HUES64 (cell line): Measurements from ENCODE around the gene JUND.
A peak's percentile ranks its signal among the peaks of the same experiment; 100 is the strongest.

Experiments
- H3K27ac ChIP-seq: 2 replicates; pipeline ENCODE4 v1.7.0; 2013; ENCODE audit warnings: low read depth, low read length, inconsistent platforms
- H3K27me3 ChIP-seq: 2 replicates; pipeline ENCODE4 v1.6.1; 2013; ENCODE audit warnings: mild to moderate bottlenecking, low read length; ENCODE audit not compliant: insufficient read depth
- H3K36me3 ChIP-seq: 2 replicates; pipeline ENCODE4 v1.6.1; 2013; ENCODE audit warnings: mild to moderate bottlenecking, low read length; ENCODE audit not compliant: insufficient read depth
- H3K4me1 ChIP-seq: 2 replicates; pipeline ENCODE4 v1.6.1; 2013; ENCODE audit warnings: mild to moderate bottlenecking, low read length, moderate library complexity; ENCODE audit not compliant: insufficient read depth
- H3K4me3 ChIP-seq: 2 replicates; pipeline ENCODE4 v1.5.1; 2013; ENCODE audit warnings: mild to moderate bottlenecking, low read length, moderate library complexity
- H3K9ac ChIP-seq: 2 replicates; pipeline ENCODE4 v1.6.1; 2013; ENCODE audit warnings: mild to moderate bottlenecking, low read depth, low read length
- H3K9me3 ChIP-seq: 2 replicates; pipeline ENCODE4 v1.6.1; 2013; ENCODE audit warnings: low read depth, low read length; ENCODE audit not compliant: insufficient read depth
- WGBS: fragments of 150-250, 120-280 bp; methylation state at CpG from one replicate; pipeline ENCODE4 v1.1.7; 2013; ENCODE audit warnings: missing lambda C conversion rate; 5-methylcytosine and 5-hydroxymethylcytosine counted together

Gene JUND

GRCh38 chr19:18294467-18294864 is 13.0 kb upstream of the JUND start:
- H3K4me3 ChIP-seq = no peak overlapping the region
- H3K27ac ChIP-seq = no peak overlapping the region
- no peaks in the 10 kb centered on the region for H3K9me3 ChIP-seq
- 43% methylated on average over 9 of the region's 9 CpGs for WGBS
- H3K36me3 ChIP-seq = no peaks in the 10 kb centered on the region
- no peaks in the 10 kb centered on the region for H3K27me3 ChIP-seq
- peaks cover 13% of the 10 kb centered on the region for H3K4me1 ChIP-seq
- no peak overlapping the region for H3K9ac ChIP-seq

- Histone ChIP-seq H3K9me3 (no peaks in the 10 kb centered on the region), H3K27me3 (no peaks in the 10 kb centered on the region), H3K9ac (no peak overlapping the region), H3K4me1 (peaks cover 13% of the 10 kb centered on the region), H3K4me3 (peak overlapping the region; percentile 50), H3K27ac (peak overlapping the region; percentile 71; the same call in 1 of the 2 replicates), H3K36me3 (no peaks in the 10 kb centered on the region)
- WGBS = 50% methylated on average over 18 of the region's 18 CpGs
Observed at GRCh38 chr19:18293642-18294466, 12.4 kb upstream of the JUND start.

- Histone ChIP-seq H3K27ac (peak overlapping the region; percentile 97), H3K9me3 (no peaks in the 10 kb centered on the region), H3K27me3 (no peaks in the 10 kb centered on the region), H3K4me3 (peak overlapping the region; percentile 83), H3K4me1 (peaks cover 18% of the 10 kb centered on the region), H3K9ac (peak overlapping the region; percentile 79), H3K36me3 (no peaks in the 10 kb centered on the region)
- WGBS = 3% methylated on average over 27 of the region's 31 CpGs
Observed at GRCh38 chr19:18292810-18293641, 11.6 kb upstream of the JUND start.

- Histone ChIP-seq H3K4me1 (peaks cover 21% of the 10 kb centered on the region), H3K36me3 (no peaks in the 10 kb centered on the region), H3K27ac (peak overlapping the region; percentile 97), H3K4me3 (peak overlapping the region; percentile 83), H3K27me3 (no peaks in the 10 kb centered on the region), H3K9me3 (no peaks in the 10 kb centered on the region), H3K9ac (peak overlapping the region; percentile 79)
- 0% methylated on average over 20 of the region's 20 CpGs for WGBS
Observed at GRCh38 chr19:18292462-18292809, 11.0 kb upstream of the JUND start.

- Histone ChIP-seq H3K36me3 (no peaks in the 10 kb centered on the region), H3K9ac (peak overlapping the region; percentile 79), H3K4me3 (peak overlapping the region; percentile 83), H3K27ac (peak overlapping the region; percentile 97), H3K4me1 (peaks cover 22% of the 10 kb centered on the region), H3K27me3 (no peaks in the 10 kb centered on the region), H3K9me3 (no peaks in the 10 kb centered on the region)
- under 1% methylated on average over 75 of the region's 75 CpGs for WGBS
Observed at GRCh38 chr19:18291590-18292461, 10.4 kb upstream of the JUND start.

GRCh38 chr19:18291019-18291524 is 9.7 kb upstream of the JUND start:
- peaks cover 22% of the 10 kb centered on the region for H3K4me1 ChIP-seq
- 50% methylated on average over 21 of the region's 21 CpGs for WGBS
- peak overlapping the region; percentile 83 for H3K4me3 ChIP-seq
- no peaks in the 10 kb centered on the region for H3K27me3 ChIP-seq
- no peaks in the 10 kb centered on the region for H3K9me3 ChIP-seq
- H3K9ac ChIP-seq = peak overlapping the region; percentile 79
- no peaks in the 10 kb centered on the region for H3K36me3 ChIP-seq
- H3K27ac ChIP-seq = peak overlapping the region; percentile 97

GRCh38 chr19:18290302-18291018 is 9.0 kb upstream of the JUND start:
- H3K27ac ChIP-seq = no peak overlapping the region
- no peaks in the 10 kb centered on the region for H3K27me3 ChIP-seq
- H3K9me3 ChIP-seq = no peaks in the 10 kb centered on the region
- no peak overlapping the region for H3K9ac ChIP-seq
- peaks cover 22% of the 10 kb centered on the region for H3K4me1 ChIP-seq
- H3K4me3 ChIP-seq = no peak overlapping the region
- H3K36me3 ChIP-seq = no peaks in the 10 kb centered on the region
- 80% methylated on average over 14 of the region's 14 CpGs for WGBS

- WGBS = 86% methylated on average over 12 of the region's 12 CpGs
- no peak overlapping the region for H3K9ac ChIP-seq
- H3K27ac ChIP-seq = no peak overlapping the region
- H3K4me3 ChIP-seq = no peak overlapping the region
- H3K9me3 ChIP-seq = no peaks in the 10 kb centered on the region
- no peaks in the 10 kb centered on the region for H3K27me3 ChIP-seq
- peaks cover 22% of the 10 kb centered on the region for H3K4me1 ChIP-seq
- H3K36me3 ChIP-seq = no peaks in the 10 kb centered on the region
Observed at GRCh38 chr19:18289471-18290301, 8.3 kb upstream of the JUND start.

- Histone ChIP-seq H3K9ac (peak overlapping the region; percentile 47), H3K27me3 (no peaks in the 10 kb centered on the region), H3K4me3 (peak overlapping the region; percentile 43), H3K27ac (peak overlapping the region; percentile 68), H3K36me3 (no peaks in the 10 kb centered on the region), H3K9me3 (no peaks in the 10 kb centered on the region), H3K4me1 (peaks cover 14% of the 10 kb centered on the region)
- 15% methylated on average over 26 of the region's 26 CpGs for WGBS
Observed at GRCh38 chr19:18287836-18288772, 6.7 kb upstream of the JUND start.
